SK-N-SH treated with all-trans-retinoic acid at 6 μM for 48 hours (cell line): Measurements from ENCODE around the gene TRPM5.

ENCODE experiments used
- ATAC-seq: fragments of 200-7000 bp; cut with Tn5 transposase; 3 replicates; pipeline ENCODE4 v1.9.1; 2020; ENCODE audit warnings: mild to moderate bottlenecking, moderate library complexity
- ARNTL ChIP-seq: fragments of 450-650 bp; formaldehyde crosslinking; IDR thresholded peaks from 2 replicates; pipeline ENCODE4 v1.5.0; 2020; ENCODE audit warnings: low read depth, mild to moderate bottlenecking, moderate library complexity, borderline replicate concordance
- BACH2 ChIP-seq: fragments of 250-450 bp; sonication (Bioruptor Pico); IDR thresholded peaks from 2 replicates; pipeline ENCODE4 v1.9.0; 2021; ENCODE audit warnings: mild to moderate bottlenecking, borderline replicate concordance
- CSDC2 ChIP-seq: fragments of 250-450 bp; sonication (Bioruptor Pico); IDR thresholded peaks from 2 replicates; pipeline ENCODE4 v1.5.0; 2020; ENCODE audit warnings: mild to moderate bottlenecking, moderate library complexity
- CSRNP3 ChIP-seq: fragments of 250-450 bp; sonication (Bioruptor Pico); IDR thresholded peaks from 2 replicates; pipeline ENCODE4 v1.5.1; 2021; ENCODE audit warnings: mild to moderate bottlenecking, moderate library complexity
- ESRRG ChIP-seq: fragments of 250-450 bp; sonication (Bioruptor Pico); IDR thresholded peaks from 2 replicates; pipeline ENCODE4 v1.6.1; 2021; ENCODE audit warnings: mild to moderate bottlenecking
- GLIS3 ChIP-seq: fragments of 250-450 bp; sonication (Bioruptor Pico); IDR thresholded peaks from 2 replicates; pipeline ENCODE4 v1.5.0; 2020; ENCODE audit warnings: mild to moderate bottlenecking, moderate library complexity
- ISL1 ChIP-seq: fragments of 250-450 bp; sonication (Bioruptor Pico); IDR thresholded peaks from 2 replicates; pipeline ENCODE4 v2.1.2; 2022; ENCODE audit warnings: mild to moderate bottlenecking, moderate library complexity
- OSR1 ChIP-seq: fragments of 250-450 bp; sonication (Bioruptor Pico); IDR thresholded peaks from 2 replicates; pipeline ENCODE4 v1.8.0; 2022; ENCODE audit warnings: moderate library complexity, mild to moderate bottlenecking, inconsistent platforms
- POU6F1 ChIP-seq: fragments of 250-450 bp; sonication (Bioruptor Pico); IDR thresholded peaks from 2 replicates; pipeline ENCODE4 v1.8.0; 2021; ENCODE audit warnings: low read depth, mild to moderate bottlenecking, moderate library complexity, borderline replicate concordance
- PPARA ChIP-seq: fragments of 250-450 bp; sonication (Bioruptor Pico); IDR thresholded peaks from 2 replicates; pipeline ENCODE4 v1.5.0; 2020; ENCODE audit warnings: mild to moderate bottlenecking, borderline replicate concordance
- RARB ChIP-seq: fragments of 250-450 bp; sonication (Bioruptor Pico); IDR thresholded peaks from 2 replicates; pipeline ENCODE4 v1.8.0; 2021; ENCODE audit warnings: mild to moderate bottlenecking, moderate library complexity
- SNAI2 ChIP-seq: fragments of 250-450 bp; sonication (Bioruptor Pico); IDR thresholded peaks from 2 replicates; pipeline ENCODE4 v1.5.0; 2020; ENCODE audit warnings: mild to moderate bottlenecking, moderate library complexity
- TCF4 ChIP-seq: fragments of 250-450 bp; sonication (Bioruptor Pico); IDR thresholded peaks from 2 replicates; pipeline ENCODE4 v1.8.0; 2021; ENCODE audit warnings: mild to moderate bottlenecking, moderate library complexity, borderline replicate concordance
- TOX ChIP-seq: fragments of 250-450 bp; sonication (Bioruptor Pico); IDR thresholded peaks from 2 replicates; pipeline ENCODE4 v1.8.0; 2021; ENCODE audit warnings: mild to moderate bottlenecking, moderate library complexity, borderline replicate concordance
- TSHZ2 ChIP-seq: fragments of 250-450 bp; sonication (Bioruptor Pico); IDR thresholded peaks from 2 replicates; pipeline ENCODE4 v1.5.0; 2020; ENCODE audit warnings: mild to moderate bottlenecking, moderate library complexity
- ZC3H10 ChIP-seq: fragments of 250-450 bp; sonication (Bioruptor Pico); IDR thresholded peaks from 2 replicates; pipeline ENCODE4 v1.5.1; 2021; ENCODE audit warnings: mild to moderate bottlenecking, moderate library complexity
- ZFP30 ChIP-seq: fragments of 450-650 bp; formaldehyde crosslinking; IDR thresholded peaks from 2 replicates; pipeline ENCODE4 v1.5.0; 2022; ENCODE audit warnings: mild to moderate bottlenecking, moderate library complexity
- ZNF70 ChIP-seq: fragments of 450-650 bp; formaldehyde crosslinking; IDR thresholded peaks from 2 replicates; pipeline ENCODE4 v1.5.0; 2020; ENCODE audit warnings: mild to moderate bottlenecking, moderate library complexity
- ZNF8 ChIP-seq: fragments of 450-650 bp; formaldehyde crosslinking; IDR thresholded peaks from 2 replicates; pipeline ENCODE4 v1.5.0; 2020; ENCODE audit warnings: mild to moderate bottlenecking, moderate library complexity
- TF ChIP-seq, protein P1 (sequence below): fragments of 250-450 bp; sonication (Bioruptor Pico); IDR thresholded peaks from 2 replicates; pipeline ENCODE4 v1.5.1; 2020; ENCODE audit warnings: low read depth, mild to moderate bottlenecking, moderate library complexity
- TF ChIP-seq, protein P2 (sequence below): fragments of 250-450 bp; sonication (Bioruptor Pico); IDR thresholded peaks from 2 replicates; pipeline ENCODE4 v1.8.0; 2020; ENCODE audit warnings: mild to moderate bottlenecking, moderate library complexity, borderline replicate concordance

The TRPM5 gene

DNA sequence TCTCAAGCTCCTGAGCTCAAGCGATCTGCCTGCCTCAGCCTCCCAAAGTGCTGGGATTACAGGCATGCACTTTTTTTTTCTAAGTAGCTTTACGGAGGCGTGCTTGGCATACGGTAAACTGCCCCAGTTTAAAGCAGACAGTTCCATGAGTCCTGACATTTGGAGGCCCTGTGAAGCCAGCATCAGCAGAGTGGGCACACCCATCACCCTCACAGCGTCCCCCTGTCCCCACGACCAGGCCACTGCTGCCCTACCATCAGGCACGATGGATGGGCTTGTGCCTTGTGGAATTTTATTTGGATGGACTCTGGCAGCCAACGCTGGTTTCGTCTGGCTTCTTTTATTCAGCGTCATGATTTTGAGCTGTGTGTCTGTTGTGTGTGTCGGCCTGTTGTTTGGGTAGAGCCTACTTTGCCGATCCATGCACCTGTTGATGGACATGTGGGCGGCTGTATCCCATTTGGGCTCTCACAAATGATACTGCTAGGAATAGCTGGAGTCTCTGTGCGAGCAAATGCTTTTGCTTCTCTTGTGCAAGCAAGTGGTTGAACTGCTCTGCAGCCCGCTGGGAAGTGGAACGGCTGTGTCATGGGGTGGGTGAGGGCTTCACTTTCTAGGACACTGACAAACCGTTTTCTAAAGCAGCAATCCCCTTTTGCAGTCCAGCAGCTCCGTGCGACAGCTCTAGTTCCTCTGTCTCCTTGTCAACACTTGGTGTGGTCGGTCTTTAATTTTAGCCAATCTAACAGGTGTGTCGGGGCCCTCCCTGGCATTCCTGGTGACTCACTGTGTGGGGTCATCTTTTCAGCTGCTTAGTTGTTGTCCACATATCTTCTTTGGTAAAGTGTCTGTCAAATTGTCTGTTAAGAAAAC, 24.3 kb upstream of the TRPM5 start:
- TF ChIP-seq SNAI2 (CRISPR knock-in tag) (no peak), GLIS3 (no peak), POU6F1 (CRISPR knock-in tag) (no peak), ARNTL (CRISPR knock-in tag) (no peak), TCF4 (no peak), TOX (CRISPR knock-in tag) (no peak), RARB (CRISPR knock-in tag) (no peak), ISL1 (no peak), ZNF70 (CRISPR knock-in tag) (no peak), ZFP30 (CRISPR knock-in tag) (no peak), BACH2 (CRISPR knock-in tag) (no peak), PPARA (CRISPR knock-in tag) (no peak)
- no peak for ATAC-seq

- no peak for ATAC-seq
- TF ChIP-seq, protein P1, sequence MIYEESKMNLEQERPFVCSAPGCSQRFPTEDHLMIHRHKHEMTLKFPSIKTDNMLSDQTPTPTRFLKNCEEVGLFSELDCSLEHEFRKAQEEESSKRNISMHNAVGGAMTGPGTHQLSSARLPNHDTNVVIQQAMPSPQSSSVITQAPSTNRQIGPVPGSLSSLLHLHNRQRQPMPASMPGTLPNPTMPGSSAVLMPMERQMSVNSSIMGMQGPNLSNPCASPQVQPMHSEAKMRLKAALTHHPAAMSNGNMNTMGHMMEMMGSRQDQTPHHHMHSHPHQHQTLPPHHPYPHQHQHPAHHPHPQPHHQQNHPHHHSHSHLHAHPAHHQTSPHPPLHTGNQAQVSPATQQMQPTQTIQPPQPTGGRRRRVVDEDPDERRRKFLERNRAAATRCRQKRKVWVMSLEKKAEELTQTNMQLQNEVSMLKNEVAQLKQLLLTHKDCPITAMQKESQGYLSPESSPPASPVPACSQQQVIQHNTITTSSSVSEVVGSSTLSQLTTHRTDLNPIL (CRISPR knock-in tag): no peak
- TF ChIP-seq CSDC2 (CRISPR knock-in tag): no peak
- no peak for TF ChIP-seq PPARA (CRISPR knock-in tag)
- no peak for TF ChIP-seq TOX (CRISPR knock-in tag)
- TF ChIP-seq OSR1: no peak
- no peak for TF ChIP-seq ZC3H10 (CRISPR knock-in tag)
- no peak for TF ChIP-seq ZNF70 (CRISPR knock-in tag)
- TF ChIP-seq POU6F1 (CRISPR knock-in tag): no peak
- no peak for TF ChIP-seq ZFP30 (CRISPR knock-in tag)
- TF ChIP-seq ISL1: no peak
- no peak for TF ChIP-seq CSRNP3 (CRISPR knock-in tag)
- TF ChIP-seq ARNTL (CRISPR knock-in tag): no peak
- TF ChIP-seq TSHZ2: no peak
- TF ChIP-seq, protein P2, sequence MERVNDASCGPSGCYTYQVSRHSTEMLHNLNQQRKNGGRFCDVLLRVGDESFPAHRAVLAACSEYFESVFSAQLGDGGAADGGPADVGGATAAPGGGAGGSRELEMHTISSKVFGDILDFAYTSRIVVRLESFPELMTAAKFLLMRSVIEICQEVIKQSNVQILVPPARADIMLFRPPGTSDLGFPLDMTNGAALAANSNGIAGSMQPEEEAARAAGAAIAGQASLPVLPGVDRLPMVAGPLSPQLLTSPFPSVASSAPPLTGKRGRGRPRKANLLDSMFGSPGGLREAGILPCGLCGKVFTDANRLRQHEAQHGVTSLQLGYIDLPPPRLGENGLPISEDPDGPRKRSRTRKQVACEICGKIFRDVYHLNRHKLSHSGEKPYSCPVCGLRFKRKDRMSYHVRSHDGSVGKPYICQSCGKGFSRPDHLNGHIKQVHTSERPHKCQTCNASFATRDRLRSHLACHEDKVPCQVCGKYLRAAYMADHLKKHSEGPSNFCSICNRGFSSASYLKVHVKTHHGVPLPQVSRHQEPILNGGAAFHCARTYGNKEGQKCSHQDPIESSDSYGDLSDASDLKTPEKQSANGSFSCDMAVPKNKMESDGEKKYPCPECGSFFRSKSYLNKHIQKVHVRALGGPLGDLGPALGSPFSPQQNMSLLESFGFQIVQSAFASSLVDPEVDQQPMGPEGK (CRISPR knock-in tag): no peak
- no peak for TF ChIP-seq ZNF8 (CRISPR knock-in tag)
- no peak for TF ChIP-seq GLIS3
- no peak for TF ChIP-seq RARB (CRISPR knock-in tag)
- TF ChIP-seq ESRRG (CRISPR knock-in tag): no peak
These were observed 23.4 kb upstream of the TRPM5 start for GRCh38 chr11:2467695-2468055.
